ENCODE results near the gene FSTL1. TPM values are rescaled to one million over a fixed set of nuclear protein-coding genes. Genes with fewer than 3 reads are reported as not detected.
A peak's percentile ranks its signal among the peaks of the same experiment; 100 is the strongest.
"Not testable (repeated sequence)": the region's sequence is repeated elsewhere in the genome, so short reads cannot be mapped to it uniquely, and the experiment has no call there.

Gene FSTL1
- total RNA-seq, 1 donor from 2014 or later = 217 TPM

- intact Hi-C loops (cut with DNase I) = no loop called here
- no peak for ATAC-seq
These were observed 57.0 kb downstream of the FSTL1 start for GRCh38 chr3:120393761-120394160.

GRCh38 chr3:120393243-120393642 is 57.5 kb downstream of the FSTL1 start:
- intact Hi-C loops (cut with DNase I) = no loop called here
- peak; percentile 7 for ATAC-seq

More at GRCh38 chr3:120393761-120394160, 57.0 kb downstream of the FSTL1 start:
- no peak for DNase-seq (ENCODE audit: missing footprints)

GRCh38 chr3:120382941-120383447 is 67.8 kb downstream of the FSTL1 start:
- no peak for ATAC-seq

More at GRCh38 chr3:120393243-120393642, 57.5 kb downstream of the FSTL1 start:
- no peak for DNase-seq (ENCODE audit: missing footprints)

GRCh38 chr3:120381503-120381902 is 69.3 kb downstream of the FSTL1 start:
- no peak for DNase-seq (ENCODE audit: missing footprints)
- intact Hi-C loops (cut with DNase I) = no loop called here

More at GRCh38 chr3:120382941-120383447, 67.8 kb downstream of the FSTL1 start:
- intact Hi-C loops (cut with DNase I) = no loop called here
- no peak for DNase-seq (ENCODE audit: missing footprints)

GRCh38 chr3:120377948-120378347 is 72.8 kb downstream of the FSTL1 start:
- ATAC-seq; DNase-seq (ENCODE audit: missing footprints); intact Hi-C loops (cut with DNase I): not testable (repeated sequence)

More at GRCh38 chr3:120381503-120381902, 69.3 kb downstream of the FSTL1 start:
- no peak for ATAC-seq

GRCh38 chr3:120370463-120370862 is 80.3 kb downstream of the FSTL1 start:
- intact Hi-C loops (cut with DNase I) = no loop called here

GRCh38 chr3:120369037-120369467 is 81.7 kb downstream of the FSTL1 start:
- no peak for DNase-seq (ENCODE audit: missing footprints)
- intact Hi-C loops (cut with DNase I) = no loop called here
- no peak for ATAC-seq

More at GRCh38 chr3:120370463-120370862, 80.3 kb downstream of the FSTL1 start:
- DNase-seq (ENCODE audit: missing footprints) = no peak
- no peak for ATAC-seq

GRCh38 chr3:120368172-120368571 is 82.6 kb downstream of the FSTL1 start:
- ATAC-seq (no peak), DNase-seq (ENCODE audit: missing footprints) (no peak)
- intact Hi-C loops (cut with DNase I) = no loop called here

- intact Hi-C loops (cut with DNase I) = no loop called here
- ATAC-seq (no peak), DNase-seq (ENCODE audit: missing footprints) (no peak)
These were observed 86.0 kb downstream of the FSTL1 start for GRCh38 chr3:120364821-120365220.

- ATAC-seq (no peak), DNase-seq (ENCODE audit: missing footprints) (no peak)
- intact Hi-C loops (cut with DNase I) = no loop called here
These were observed 86.7 kb downstream of the FSTL1 start for GRCh38 chr3:120364101-120364500.

GRCh38 chr3:120357807-120358206 is 93.0 kb downstream of the FSTL1 start:
- DNase-seq (ENCODE audit: missing footprints) (no peak), ATAC-seq (no peak)
- intact Hi-C loops (cut with DNase I) = no loop called here

GRCh38 chr3:120355486-120355885 is 95.3 kb downstream of the FSTL1 start:
- ATAC-seq (no peak), DNase-seq (ENCODE audit: missing footprints) (no peak)
- intact Hi-C loops (cut with DNase I) = no loop called here

GRCh38 chr3:120353463-120353862 is 97.3 kb downstream of the FSTL1 start:
- ATAC-seq = no peak
- no peak for DNase-seq (ENCODE audit: missing footprints)
- intact Hi-C loops (cut with DNase I) = no loop called here

GRCh38 chr3:120352017-120352416 is 98.8 kb downstream of the FSTL1 start:
- ATAC-seq = no peak
- DNase-seq (ENCODE audit: missing footprints) = no peak
- intact Hi-C loops (cut with DNase I) = no loop called here

- intact Hi-C loops (cut with DNase I) = no loop called here
- no peak for ATAC-seq
- no peak for DNase-seq (ENCODE audit: missing footprints)
These were observed 100.3 kb downstream of the FSTL1 start for GRCh38 chr3:120350401-120350941.

GRCh38 chr3:120349855-120350125 is 101.0 kb downstream of the FSTL1 start:
- ATAC-seq (no peak), DNase-seq (ENCODE audit: missing footprints) (no peak)
- intact Hi-C loops (cut with DNase I) = loop anchor here (2.0 to 5.0 kb wide), 3 partner anchors 68 to 209 kb away; no protein-coding TSS in a partner anchor

- peak; percentile 98 for ATAC-seq
- intact Hi-C loops (cut with DNase I) = loop anchor here (2.0 to 5.0 kb wide), 3 partner anchors 68 to 210 kb away; no protein-coding TSS in a partner anchor
- DNase-seq (ENCODE audit: missing footprints) = peak; percentile 97
These were observed 101.6 kb downstream of the FSTL1 start, which contains the start of gene LRRC58 for GRCh38 chr3:120348991-120349854. TSS of gene LRRC58 (minus strand) at chr3:120349354. CDS start at chr3:120349243, 111 bp downstream.

- ATAC-seq (no peak), DNase-seq (ENCODE audit: missing footprints) (no peak)
- intact Hi-C loops (cut with DNase I) = loop anchor here (2.0 to 5.0 kb wide), 3 partner anchors 69 to 210 kb away; no protein-coding TSS in a partner anchor
These were observed 102.5 kb downstream of the FSTL1 start for GRCh38 chr3:120348065-120348990.

- ATAC-seq (no peak), DNase-seq (ENCODE audit: missing footprints) (no peak)
- intact Hi-C loops (cut with DNase I) = no loop called here
These were observed 106.4 kb downstream of the FSTL1 start for GRCh38 chr3:120344349-120344748.
